ENCODE data around the gene PROCA1.
A peak's percentile ranks its signal among the peaks of the same experiment; 100 is the strongest.

Gene PROCA1

GRCh38 chr17:28675490-28675889 is 36.2 kb downstream of the PROCA1 start:
- Histone ChIP-seq H3K4me3 (no peak overlapping the region), H3K27ac (no peak overlapping the region), H3K27me3 (no peaks in the 10 kb centered on the region), H3K4me1 (no peaks in the 10 kb centered on the region), H3K9me3 (no peaks in the 10 kb centered on the region), H3K36me3 (peaks cover 96 to 100% (median 97%) of the 10 kb centered on the region in 3 donors)
- TF ChIP-seq CTCF (IDR thresholded peaks at IDR 0.05) = no peak
- DNase-seq = no peak
- intact Hi-C loops (cut with DNase I; ENCODE audit: low total_unique reads) = no loop called here

GRCh38 chr17:28669918-28670317 is 41.8 kb downstream of the PROCA1 start:
- TF ChIP-seq CTCF (IDR thresholded peaks at IDR 0.05) = no peak
- intact Hi-C loops (cut with DNase I; ENCODE audit: low total_unique reads) = no loop called here
- Histone ChIP-seq H3K27me3 (no peaks in the 10 kb centered on the region), H3K4me1 (peaks cover 0 to 19% (median 3%) of the 10 kb centered on the region in 4 donors), H3K4me3 (no peak overlapping the region), H3K9me3 (no peaks in the 10 kb centered on the region), H3K36me3 (peaks cover 51 to 79% (median 59%) of the 10 kb centered on the region in 3 donors), H3K27ac (no peak overlapping the region)
- no peak for DNase-seq

GRCh38 chr17:28667870-28668269 is 43.8 kb downstream of the PROCA1 start:
- Histone ChIP-seq H3K4me1 (peaks cover 0 to 39% (median 16%) of the 10 kb centered on the region in 4 donors), H3K27me3 (no peaks in the 10 kb centered on the region), H3K27ac (no peak overlapping the region), H3K9me3 (no peaks in the 10 kb centered on the region), H3K36me3 (peaks cover 31 to 63% (median 39%) of the 10 kb centered on the region in 3 donors), H3K4me3 (no peak overlapping the region)
- no peak for DNase-seq
- TF ChIP-seq CTCF (IDR thresholded peaks at IDR 0.05) = no peak
- intact Hi-C loops (cut with DNase I; ENCODE audit: low total_unique reads) = no loop called here

GRCh38 chr17:28665994-28666393 is 45.7 kb downstream of the PROCA1 start:
- Histone ChIP-seq H3K27me3 (no peaks in the 10 kb centered on the region), H3K27ac (no peak overlapping the region), H3K4me1 (peaks cover 0 to 45% (median 20%) of the 10 kb centered on the region in 4 donors), H3K36me3 (peaks cover 14 to 44% (median 24%) of the 10 kb centered on the region in 3 donors), H3K9me3 (no peaks in the 10 kb centered on the region), H3K4me3 (no peak overlapping the region)
- intact Hi-C loops (cut with DNase I; ENCODE audit: low total_unique reads) = no loop called here
- no peak for TF ChIP-seq CTCF (IDR thresholded peaks at IDR 0.05)
- no peak for DNase-seq

- no peak for DNase-seq
- intact Hi-C loops (cut with DNase I; ENCODE audit: low total_unique reads) = loop anchor here (5.0 kb wide), 1 partner anchor 39 kb away; no protein-coding TSS in a partner anchor
- Histone ChIP-seq H3K9me3 (no peaks in the 10 kb centered on the region), H3K4me3 (peak overlapping the region in 1 of 2 donors; percentile 79), H3K27me3 (no peaks in the 10 kb centered on the region), H3K4me1 (peaks cover 0 to 57% (median 28%) of the 10 kb centered on the region in 4 donors), H3K27ac (no peak overlapping the region), H3K36me3 (peaks cover 3 to 38% (median 21%) of the 10 kb centered on the region in 3 donors)
- no peak for TF ChIP-seq CTCF (IDR thresholded peaks at IDR 0.05)
These were observed 48.0 kb downstream of the PROCA1 start for GRCh38 chr17:28663723-28664122.

- intact Hi-C loops (cut with DNase I; ENCODE audit: low total_unique reads) = loop anchor here (5.0 kb wide), 1 partner anchor 40 kb away; no protein-coding TSS in a partner anchor
These were observed 49.2 kb downstream of the PROCA1 start for GRCh38 chr17:28662527-28662829.

More at GRCh38 chr17:28662527-28662829, 49.2 kb downstream of the PROCA1 start:
- Histone ChIP-seq H3K4me3 (peak overlapping the region; percentile 79 to 84), H3K27ac (peak overlapping the region; percentile 94 to 96), H3K27me3 (no peaks in the 10 kb centered on the region), H3K36me3 (peaks cover 8 to 42% (median 17%) of the 10 kb centered on the region in 3 donors), H3K9me3 (no peaks in the 10 kb centered on the region), H3K4me1 (peaks cover 0 to 52% (median 28%) of the 10 kb centered on the region in 4 donors)
- DNase-seq = no peak
- no peak for TF ChIP-seq CTCF (IDR thresholded peaks at IDR 0.05)
